Kidney (tissue), 14 donors: ENCODE measurements around the gene RPLP2. TPM values are rescaled to one million over a fixed set of nuclear protein-coding genes. Genes with fewer than 3 reads are reported as not detected.

ENCODE experiments used
- DNase-seq, 5 donors: peaks; one replicate each; pipeline ENCODE4 v3.0.0-alpha.2; 2013 to 2020
- FAIRE-seq: peaks from 2 replicates; lab custom pipeline; 2012; peaks lifted over from hg19 to GRCh38; lab: Jason Lieb, UNC
- H3K27ac ChIP-seq, 2 donors: one replicate each; pipeline ENCODE4 v1.7.0; 2013; ENCODE audit warnings: low read depth in 2 of 2, low read length in 2 of 2, inconsistent platforms in 1 of 2
- H3K27me3 ChIP-seq: one replicate; pipeline ENCODE4 v1.7.1; 2013; ENCODE audit warnings: low read length, inconsistent platforms; ENCODE audit not compliant: control insufficient read depth, insufficient read depth
- H3K36me3 ChIP-seq, 3 donors: one replicate each; pipeline versions ENCODE4 v1.7.0 to v1.7.1; 2013; ENCODE audit warnings: low read length in 3 of 3, control low read depth in 1 of 3, inconsistent platforms in 1 of 3; ENCODE audit not compliant: insufficient read depth in 3 of 3, control insufficient read depth in 2 of 3
- H3K4me1 ChIP-seq, 3 donors: one replicate each; pipeline versions ENCODE4 v1.7.0 to v1.7.1; 2013; ENCODE audit warnings: low read length in 3 of 3, inconsistent platforms in 1 of 3, low read depth in 1 of 3; ENCODE audit not compliant: control insufficient read depth in 2 of 3, insufficient read depth in 2 of 3
- H3K4me3 ChIP-seq, 3 donors: one replicate each; pipeline versions ENCODE4 v1.7.0 to v1.8.1; 2013; ENCODE audit warnings: low read length in 3 of 3, control low read depth in 1 of 3, inconsistent platforms in 1 of 3
- H3K9ac ChIP-seq, 3 donors: one replicate each; pipeline versions ENCODE4 v1.7.0 to v1.7.1; 2013; ENCODE audit warnings: low read length in 3 of 3, control low read depth in 1 of 3, inconsistent platforms in 1 of 3
- H3K9me3 ChIP-seq, 3 donors: one replicate each; pipeline versions ENCODE4 v1.7.0 to v1.7.1; 2013; ENCODE audit warnings: low read length in 3 of 3, control low read depth in 1 of 3, inconsistent platforms in 1 of 3; ENCODE audit not compliant: control insufficient read depth in 2 of 3, insufficient read depth in 1 of 3
- CTCF ChIP-seq: IDR thresholded peaks from 3 replicates; pipeline ENCODE4 v1.5.1; 2012; ENCODE audit warnings: mild to moderate bottlenecking, moderate library complexity, borderline replicate concordance; ENCODE audit not compliant: insufficient read depth; ENCODE audit errors: extremely low read depth
- intact Hi-C: fragments of 100-400 bp; cut with DNase I; formaldehyde crosslinking; loops from one replicate; pipeline ENCODE4 v1.11.1; 2022
- polyA plus RNA-seq: library from polyadenylated mRNA; stranded (reverse); fragments of 350-450 nt; fragmentation: Illumina TruSeq; extraction: RNeasy Lipid Tissue Mini Kit (QIAGEN cat#74804); gene quantifications from one replicate; pipeline ENCODE4 v1.2.3, GENCODE V29; 2014; ENCODE audit warnings: low read depth, low replicate concordance; ENCODE audit not compliant: insufficient read depth
- total RNA-seq: library from RNA; stranded (reverse); fragmentation: NEBNext Ultra II Directional; extraction: Animal tissue kit (Norgen Biotek cat#: 25700); gene quantifications from one replicate; pipeline ENCODE4 v1.2.1, GENCODE V29; 2021
- donor health status: control.
- donor health status: control.
- donor health status: control.
- donor health status: control.
- donor health status: control.
- donor health status: DM: yes; HTN: yes; CAD: no.
- donor health status: Normal renal cell carcinoma (clear cell type).

RPLP2 gene
- total and polyA plus RNA-seq, 2 donors from 2014 or later, result 1,544 to 1,997 TPM

GRCh38 chr11:776561-777287 lies 33.0 kb upstream of the RPLP2 start:
- no peak for FAIRE-seq
- H3K9me3 ChIP-seq, result no peaks in the 10 kb centered on the region
- H3K9ac ChIP-seq, result peak overlapping the region in 2 of 3 donors; percentile 82 to 86
- peak overlapping the region; percentile 44 to 71 (median 59) for H3K4me3 ChIP-seq
- no peaks in the 10 kb centered on the region for H3K27me3 ChIP-seq
- H3K36me3 ChIP-seq, result no peaks in the 10 kb centered on the region
- no peak overlapping the region for H3K27ac ChIP-seq
- TF ChIP-seq CTCF, result no peak
- DNase-seq, result peak; percentile 46 to 81 (median 58)
- peaks cover 0 to 16% (median 0%) of the 10 kb centered on the region in 3 donors for H3K4me1 ChIP-seq
- intact Hi-C loops, result no loop called here

- no peak for FAIRE-seq
- intact Hi-C loops, result no loop called here
- no peaks in the 10 kb centered on the region for H3K36me3 ChIP-seq
Measured at GRCh38 chr11:777288-778255, 32.2 kb upstream of the RPLP2 start, which contains the start of gene GATD1. Gene GATD1, minus strand, starts transcription at chr11:777487. Its CDS starts 25 bp downstream, at chr11:777462.

More at GRCh38 chr11:777288-778255, 32.2 kb upstream of the RPLP2 start, which contains the start of gene GATD1:
- peak; percentile 92 to 97 (median 95) for DNase-seq
- H3K4me3 ChIP-seq, result peak within 1 kb of the TSS; percentile 44 to 71 (median 59)
- peak within 1 kb of the TSS; percentile 26 to 86 (median 82) for H3K9ac ChIP-seq
- no peaks in the 10 kb centered on the region for H3K9me3 ChIP-seq
- no peaks in the 10 kb centered on the region for H3K27me3 ChIP-seq
- H3K4me1 ChIP-seq, result peaks cover 0 to 16% (median 0%) of the 10 kb centered on the region in 3 donors
- peak within 1 kb of the TSS; percentile 43 to 65 for H3K27ac ChIP-seq
- no peak for TF ChIP-seq CTCF
